Measurements from ENCODE around the gene ZNF318.

GRCh38 chr6:43359831-43360230, 9.6 kb downstream of the ZNF318 start:
- TF ChIP-seq POLR2A (IDR thresholded peaks at IDR 0.05) (no peak), CTCF (IDR thresholded peaks at IDR 0.05) (no peak)
